ENCODE data around the gene GLDC. TPM values are rescaled to one million over a fixed set of nuclear protein-coding genes. Genes with fewer than 3 reads are reported as not detected.

Gene GLDC
- total RNA-seq, 4 donors from 2014 or later, result 1.7 to 15.1 (median 8.6) TPM

DNA sequence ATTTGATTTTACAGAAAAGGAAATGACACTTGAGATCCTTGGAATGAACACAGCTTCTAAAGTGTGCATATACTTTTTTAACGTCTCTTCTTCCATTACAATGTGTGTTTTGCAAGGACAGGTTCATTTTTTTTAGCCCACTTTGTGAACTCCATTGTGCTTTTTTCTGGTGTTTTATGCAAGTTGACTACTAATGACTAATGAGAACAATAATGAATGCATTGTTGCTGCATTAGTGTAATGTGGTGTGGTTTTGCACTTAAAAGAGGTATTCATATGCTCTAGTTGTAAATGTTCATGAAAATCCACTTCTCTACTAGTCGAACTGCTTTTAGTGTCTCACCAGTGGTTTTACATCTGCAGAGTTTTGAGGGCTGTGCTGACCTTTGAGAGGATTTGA, 139.0 kb downstream of the GLDC start:
- Histone ChIP-seq H3K36me3 (peaks cover 16 to 33% of the 10 kb centered on the region in 2 donors), H3K4me3 (replicated peaks in 1 of 3) (no peak overlapping the region), H3K27ac (no peak overlapping the region), H3K4me1 (no peaks in the 10 kb centered on the region), H3K27me3 (no peaks in the 10 kb centered on the region), H3K9me3 (no peaks in the 10 kb centered on the region)
- DNase-seq, result no peak
- TF ChIP-seq, protein P1, sequence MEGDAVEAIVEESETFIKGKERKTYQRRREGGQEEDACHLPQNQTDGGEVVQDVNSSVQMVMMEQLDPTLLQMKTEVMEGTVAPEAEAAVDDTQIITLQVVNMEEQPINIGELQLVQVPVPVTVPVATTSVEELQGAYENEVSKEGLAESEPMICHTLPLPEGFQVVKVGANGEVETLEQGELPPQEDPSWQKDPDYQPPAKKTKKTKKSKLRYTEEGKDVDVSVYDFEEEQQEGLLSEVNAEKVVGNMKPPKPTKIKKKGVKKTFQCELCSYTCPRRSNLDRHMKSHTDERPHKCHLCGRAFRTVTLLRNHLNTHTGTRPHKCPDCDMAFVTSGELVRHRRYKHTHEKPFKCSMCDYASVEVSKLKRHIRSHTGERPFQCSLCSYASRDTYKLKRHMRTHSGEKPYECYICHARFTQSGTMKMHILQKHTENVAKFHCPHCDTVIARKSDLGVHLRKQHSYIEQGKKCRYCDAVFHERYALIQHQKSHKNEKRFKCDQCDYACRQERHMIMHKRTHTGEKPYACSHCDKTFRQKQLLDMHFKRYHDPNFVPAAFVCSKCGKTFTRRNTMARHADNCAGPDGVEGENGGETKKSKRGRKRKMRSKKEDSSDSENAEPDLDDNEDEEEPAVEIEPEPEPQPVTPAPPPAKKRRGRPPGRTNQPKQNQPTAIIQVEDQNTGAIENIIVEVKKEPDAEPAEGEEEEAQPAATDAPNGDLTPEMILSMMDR (IDR thresholded peaks at IDR 0.05), result no peak
- no peak for TF ChIP-seq POLR2A (IDR thresholded peaks at IDR 0.05)
- 71 to 78% methylated on average over 2 of the region's 2 CpGs for WGBS, 2 donors
- intact Hi-C loops (cut with DNase I), result no loop called here

DNA sequence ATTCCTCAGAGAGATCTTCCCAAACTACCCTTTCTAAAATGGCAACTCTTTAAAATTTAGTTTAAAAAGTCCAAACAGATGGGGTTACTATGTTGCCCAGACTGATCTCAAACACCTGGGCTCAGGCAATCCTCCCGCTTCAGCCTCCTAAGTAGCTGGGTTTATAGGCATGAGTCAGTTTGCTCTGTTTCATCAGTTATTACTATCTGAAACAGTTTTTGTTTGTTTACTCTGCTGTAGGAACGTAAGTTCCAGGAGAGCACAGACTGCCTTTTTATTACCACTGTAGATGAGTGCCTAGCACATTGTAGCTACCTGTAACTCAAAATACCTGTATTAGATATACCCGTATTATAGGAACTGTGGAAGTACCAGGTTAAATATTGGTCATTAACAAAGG, 143.1 kb downstream of the GLDC start:
- no peaks in the 10 kb centered on the region for H3K4me1 ChIP-seq
- 98 to 99% methylated on average over 3 of the region's 3 CpGs for WGBS, 2 donors
- TF ChIP-seq, protein P1 (IDR thresholded peaks at IDR 0.05), result no peak
- TF ChIP-seq POLR2A (IDR thresholded peaks at IDR 0.05), result no peak
- peaks cover 34 to 43% of the 10 kb centered on the region in 2 donors for H3K36me3 ChIP-seq
- H3K27ac ChIP-seq, result no peak overlapping the region
- H3K27me3 ChIP-seq, result no peaks in the 10 kb centered on the region
- H3K9me3 ChIP-seq, result no peaks in the 10 kb centered on the region
- H3K4me3 ChIP-seq (replicated peaks in 1 of 3), result no peak overlapping the region
- no peak for DNase-seq
- intact Hi-C loops (cut with DNase I), result no loop called here

DNA sequence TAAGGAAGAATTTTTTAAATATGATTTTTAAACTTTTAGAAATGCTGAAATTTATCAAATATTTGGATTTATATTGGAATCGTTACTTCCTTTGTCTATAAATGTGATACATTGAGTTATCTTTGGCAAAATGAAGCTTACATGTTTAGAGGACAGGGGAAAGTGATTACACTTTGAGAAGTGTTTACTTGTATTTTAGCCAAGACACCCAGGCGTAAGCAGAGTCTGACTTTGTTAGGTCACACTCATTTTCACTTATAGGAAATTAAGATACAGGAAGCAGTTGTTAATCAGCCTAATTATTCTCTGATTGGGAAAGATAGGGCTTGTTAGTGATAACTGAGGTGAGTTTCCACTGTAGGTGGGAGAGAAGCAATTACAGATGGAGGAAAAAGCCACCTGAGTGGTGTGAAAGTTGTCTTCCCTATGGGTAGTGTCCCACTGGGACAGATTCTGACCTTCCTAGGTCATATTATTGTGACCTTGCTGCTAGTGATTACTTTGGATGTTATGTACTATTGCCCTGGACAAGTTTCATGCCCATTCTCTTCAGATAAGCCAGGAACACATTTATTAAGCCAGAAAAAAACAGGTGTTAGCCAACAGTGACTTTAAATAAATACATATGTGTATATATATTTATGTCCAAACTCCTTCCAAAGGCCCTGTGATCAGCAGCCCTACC, 143.9 kb downstream of the GLDC start:
- no peaks in the 10 kb centered on the region for H3K4me1 ChIP-seq
- no peak overlapping the region for H3K4me3 ChIP-seq (replicated peaks in 1 of 3)
- WGBS, 2 donors, result 92 to 98% methylated on average over 2 of the region's 2 CpGs
- no peaks in the 10 kb centered on the region for H3K9me3 ChIP-seq
- TF ChIP-seq, protein P1 (IDR thresholded peaks at IDR 0.05), result no peak
- H3K27me3 ChIP-seq, result no peaks in the 10 kb centered on the region
- no peak for DNase-seq
- H3K27ac ChIP-seq, result no peak overlapping the region
- intact Hi-C loops (cut with DNase I), result no loop called here
- peaks cover 39 to 41% of the 10 kb centered on the region in 2 donors for H3K36me3 ChIP-seq

DNA sequence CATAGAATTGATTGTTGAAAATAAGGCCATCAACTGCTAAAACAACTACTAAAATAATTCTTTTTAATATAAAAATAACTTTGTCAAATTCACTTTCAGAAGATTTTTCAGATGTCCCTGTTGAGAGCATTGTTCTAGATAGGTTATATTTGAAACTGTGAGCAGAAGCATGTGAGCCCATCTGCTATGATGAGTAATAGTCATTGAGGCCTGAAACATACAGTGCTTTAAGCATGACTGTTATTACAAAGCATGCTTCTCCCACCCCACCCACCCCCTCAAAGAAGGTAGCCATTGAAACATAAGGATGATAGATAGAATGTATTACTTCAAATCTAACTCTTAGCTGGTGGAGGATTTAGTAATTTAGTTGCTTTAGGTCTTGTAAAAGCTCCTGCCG, 146.5 kb downstream of the GLDC start:
- Histone ChIP-seq H3K4me1 (no peaks in the 10 kb centered on the region), H3K4me3 (replicated peaks in 1 of 3) (no peak overlapping the region), H3K36me3 (peaks cover 23 to 30% of the 10 kb centered on the region in 2 donors), H3K27ac (no peak overlapping the region), H3K9me3 (no peaks in the 10 kb centered on the region), H3K27me3 (no peaks in the 10 kb centered on the region)
- intact Hi-C loops (cut with DNase I), result no loop called here
- TF ChIP-seq POLR2A (IDR thresholded peaks at IDR 0.05), result no peak
- TF ChIP-seq, protein P1 (IDR thresholded peaks at IDR 0.05), result no peak
- WGBS, 2 donors, result 97 to 100% methylated on average over 1 of the region's 1 CpG
- no peak for DNase-seq

DNA sequence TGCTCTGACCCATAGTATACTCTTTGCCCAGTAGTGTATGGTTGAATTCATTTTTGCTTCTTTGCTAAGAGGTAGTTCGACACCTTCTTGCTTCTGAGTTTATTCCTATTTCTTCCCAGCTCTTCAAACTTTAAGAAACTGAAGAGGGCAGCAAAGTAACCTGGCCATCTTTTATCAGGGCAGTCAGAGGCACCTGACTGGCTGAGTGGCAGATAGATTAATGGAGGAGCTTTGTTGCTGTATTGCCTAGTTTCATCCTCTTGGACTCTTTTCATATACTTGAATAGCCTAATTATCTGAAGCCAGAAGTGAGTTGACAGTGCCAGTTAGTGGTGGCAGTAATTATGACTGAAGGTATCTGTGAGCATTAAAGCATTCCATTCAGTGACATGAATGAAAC, 150.1 kb downstream of the GLDC start:
- peaks cover 12 to 26% of the 10 kb centered on the region in 2 donors for H3K36me3 ChIP-seq
- H3K27me3 ChIP-seq, result no peaks in the 10 kb centered on the region
- TF ChIP-seq, protein P1 (IDR thresholded peaks at IDR 0.05), result no peak
- TF ChIP-seq POLR2A (IDR thresholded peaks at IDR 0.05), result no peak
- WGBS, 2 donors, result 75 to 78% methylated on average over 1 of the region's 1 CpG
- H3K27ac ChIP-seq, result no peak overlapping the region
- H3K4me1 ChIP-seq, result no peaks in the 10 kb centered on the region
- no peak for DNase-seq
- intact Hi-C loops (cut with DNase I), result no loop called here
- no peaks in the 10 kb centered on the region for H3K9me3 ChIP-seq
- no peak overlapping the region for H3K4me3 ChIP-seq (replicated peaks in 1 of 3)
